HL-60 (cell line): ENCODE results near the gene TOMM40L.
"Not testable (repeated sequence)": the region's sequence is repeated elsewhere in the genome, so short reads cannot be mapped to it uniquely, and the experiment has no call there.

Experiments used
- DNase-seq, 2 experiments: peaks; one replicate each; pipeline ENCODE4 v3.0.0-alpha.2; 2010 to 2020; ENCODE audit warnings: low read depth in 1 of 2, low spot score in 1 of 2
- H3K27ac ChIP-seq: fragments of 250-450 bp; sonication (Bioruptor Pico); replicated peaks from 2 replicates; pipeline ENCODE4 v1.5.1; 2020; ENCODE audit warnings: mild to moderate bottlenecking, moderate library complexity
- H3K27me3 ChIP-seq: fragments of 250-450 bp; sonication (Bioruptor Pico); 2 replicates; pipeline ENCODE4 v1.5.1; 2021; ENCODE audit warnings: mild to moderate bottlenecking, moderate library complexity; ENCODE audit not compliant: insufficient read depth, poor library complexity, severe bottlenecking
- H3K4me3 ChIP-seq: replicated peaks from 2 replicates; pipeline ENCODE4 v1.5.1; 2011; ENCODE audit warnings: mild to moderate bottlenecking, control low read depth, low read length; ENCODE audit not compliant: insufficient read depth
- GABPA ChIP-seq: IDR thresholded peaks from 2 replicates; pipeline ENCODE4 v1.6.1; 2012; ENCODE audit warnings: low read depth
- POLR2AphosphoS5 ChIP-seq: IDR thresholded peaks from 2 replicates; pipeline ENCODE4 v1.6.1; 2012; ENCODE audit warnings: low read depth
- SPI1 ChIP-seq: IDR thresholded peaks from 2 replicates; pipeline ENCODE4 v1.6.1; 2012; ENCODE audit warnings: low read depth, mild to moderate bottlenecking, borderline replicate concordance
- TF ChIP-seq, protein P1 (sequence below): IDR thresholded peaks from one replicate; pipeline ENCODE4 v1.5.1; 2011; ENCODE audit warnings: low read length, control low read depth, inconsistent platforms; ENCODE audit not compliant: insufficient read depth
- TF ChIP-seq, protein P2 (sequence below): IDR thresholded peaks from 2 replicates; pipeline ENCODE4 v1.6.1; 2012; ENCODE audit warnings: low read depth; ENCODE audit not compliant: insufficient replicate concordance

The TOMM40L gene

DNA sequence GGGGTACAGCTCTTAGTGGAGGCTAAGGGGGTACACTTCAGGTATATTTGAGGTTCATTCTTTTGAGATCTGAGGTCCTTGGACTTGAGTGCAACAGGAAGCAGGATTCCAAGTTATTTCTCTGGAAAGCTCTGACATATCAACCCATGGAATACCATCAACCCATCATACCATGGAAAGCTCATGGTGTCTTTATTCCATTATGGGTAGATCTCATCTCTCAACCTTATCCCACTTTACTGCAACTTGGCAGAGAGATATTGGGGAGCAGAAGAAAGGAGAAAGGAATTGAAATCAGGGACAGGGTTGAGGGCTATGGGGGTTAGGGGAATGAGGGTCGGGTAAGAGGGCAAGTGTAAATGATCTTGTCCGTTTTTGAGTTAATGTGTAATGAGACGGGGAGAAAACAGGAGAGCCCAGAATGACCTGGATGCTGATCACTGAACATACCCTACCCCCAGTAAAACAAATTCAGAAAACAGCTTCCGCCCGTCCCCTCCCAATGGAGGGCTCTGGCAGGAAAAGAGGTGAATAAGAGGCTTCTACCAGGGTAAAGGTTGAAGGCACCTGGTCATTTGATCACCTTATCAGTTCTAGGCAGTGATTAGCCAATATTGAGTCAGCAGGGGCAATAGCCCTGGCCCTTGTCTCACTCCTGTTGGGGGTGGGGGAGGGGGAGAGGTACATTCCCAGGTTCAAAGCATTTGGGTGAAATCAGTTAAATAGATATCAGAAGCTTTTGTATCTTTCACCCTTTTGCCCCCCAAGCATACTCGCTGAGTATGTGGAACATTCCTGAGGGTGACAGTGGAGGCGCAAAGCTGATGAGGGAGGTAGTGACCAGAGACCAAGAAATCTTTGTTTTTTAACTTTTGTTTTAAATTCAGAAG, 1.8 kb upstream of the TOMM40L start:
- Histone ChIP-seq H3K27ac (no peak overlapping the region), H3K4me3 (no peak overlapping the region), H3K27me3 (no peaks in the 10 kb centered on the region)
- TF ChIP-seq GABPA = no peak
- TF ChIP-seq, protein P1, sequence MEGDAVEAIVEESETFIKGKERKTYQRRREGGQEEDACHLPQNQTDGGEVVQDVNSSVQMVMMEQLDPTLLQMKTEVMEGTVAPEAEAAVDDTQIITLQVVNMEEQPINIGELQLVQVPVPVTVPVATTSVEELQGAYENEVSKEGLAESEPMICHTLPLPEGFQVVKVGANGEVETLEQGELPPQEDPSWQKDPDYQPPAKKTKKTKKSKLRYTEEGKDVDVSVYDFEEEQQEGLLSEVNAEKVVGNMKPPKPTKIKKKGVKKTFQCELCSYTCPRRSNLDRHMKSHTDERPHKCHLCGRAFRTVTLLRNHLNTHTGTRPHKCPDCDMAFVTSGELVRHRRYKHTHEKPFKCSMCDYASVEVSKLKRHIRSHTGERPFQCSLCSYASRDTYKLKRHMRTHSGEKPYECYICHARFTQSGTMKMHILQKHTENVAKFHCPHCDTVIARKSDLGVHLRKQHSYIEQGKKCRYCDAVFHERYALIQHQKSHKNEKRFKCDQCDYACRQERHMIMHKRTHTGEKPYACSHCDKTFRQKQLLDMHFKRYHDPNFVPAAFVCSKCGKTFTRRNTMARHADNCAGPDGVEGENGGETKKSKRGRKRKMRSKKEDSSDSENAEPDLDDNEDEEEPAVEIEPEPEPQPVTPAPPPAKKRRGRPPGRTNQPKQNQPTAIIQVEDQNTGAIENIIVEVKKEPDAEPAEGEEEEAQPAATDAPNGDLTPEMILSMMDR = no peak
- DNase-seq = no peak

DNA sequence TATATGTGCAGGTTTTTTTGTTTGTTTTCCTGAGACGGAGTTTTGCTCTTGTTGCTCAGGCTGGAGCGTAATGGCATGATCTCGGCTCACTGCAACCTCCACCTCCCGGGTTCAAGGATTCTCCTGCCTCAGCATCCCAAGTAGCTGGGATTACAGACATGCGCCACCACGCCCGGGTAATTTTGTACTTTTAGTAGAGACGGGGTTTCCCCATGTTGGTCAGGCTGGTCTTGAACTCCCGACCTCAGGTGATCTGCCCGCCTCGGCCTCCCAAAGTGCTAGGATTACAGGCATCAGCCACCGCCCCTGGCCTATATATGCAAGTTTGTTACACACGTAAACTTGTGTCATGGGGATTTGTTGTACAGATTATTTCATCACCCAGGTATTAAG, 1.2 kb upstream of the TOMM40L start:
- H3K27ac ChIP-seq = peak overlapping the region; percentile 24; the same call in 1 of the 2 replicates
- H3K27me3 ChIP-seq, H3K4me3 ChIP-seq, DNase-seq: not testable (repeated sequence)

DNA sequence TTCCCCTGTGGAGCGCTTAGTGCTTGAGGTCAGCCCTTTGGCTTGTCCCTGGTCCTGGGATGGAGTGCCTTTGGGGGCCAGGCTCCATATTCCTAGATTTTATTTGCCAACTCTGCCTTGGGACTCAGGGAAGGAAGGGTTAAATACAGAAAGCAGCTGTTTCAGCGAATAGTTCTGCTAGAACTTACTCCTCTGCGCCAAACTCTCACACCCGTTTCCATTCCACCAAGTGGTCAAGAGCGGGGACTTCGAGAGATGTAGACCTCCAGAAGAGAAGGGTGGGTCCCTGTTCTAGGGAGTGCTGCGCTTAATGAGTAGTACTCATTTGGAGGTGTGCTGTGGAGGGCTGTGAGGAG, 704 bp upstream of the TOMM40L start:
- H3K4me3 ChIP-seq = no peak overlapping the region
- TF ChIP-seq SPI1 = no peak
- TF ChIP-seq, protein P2, sequence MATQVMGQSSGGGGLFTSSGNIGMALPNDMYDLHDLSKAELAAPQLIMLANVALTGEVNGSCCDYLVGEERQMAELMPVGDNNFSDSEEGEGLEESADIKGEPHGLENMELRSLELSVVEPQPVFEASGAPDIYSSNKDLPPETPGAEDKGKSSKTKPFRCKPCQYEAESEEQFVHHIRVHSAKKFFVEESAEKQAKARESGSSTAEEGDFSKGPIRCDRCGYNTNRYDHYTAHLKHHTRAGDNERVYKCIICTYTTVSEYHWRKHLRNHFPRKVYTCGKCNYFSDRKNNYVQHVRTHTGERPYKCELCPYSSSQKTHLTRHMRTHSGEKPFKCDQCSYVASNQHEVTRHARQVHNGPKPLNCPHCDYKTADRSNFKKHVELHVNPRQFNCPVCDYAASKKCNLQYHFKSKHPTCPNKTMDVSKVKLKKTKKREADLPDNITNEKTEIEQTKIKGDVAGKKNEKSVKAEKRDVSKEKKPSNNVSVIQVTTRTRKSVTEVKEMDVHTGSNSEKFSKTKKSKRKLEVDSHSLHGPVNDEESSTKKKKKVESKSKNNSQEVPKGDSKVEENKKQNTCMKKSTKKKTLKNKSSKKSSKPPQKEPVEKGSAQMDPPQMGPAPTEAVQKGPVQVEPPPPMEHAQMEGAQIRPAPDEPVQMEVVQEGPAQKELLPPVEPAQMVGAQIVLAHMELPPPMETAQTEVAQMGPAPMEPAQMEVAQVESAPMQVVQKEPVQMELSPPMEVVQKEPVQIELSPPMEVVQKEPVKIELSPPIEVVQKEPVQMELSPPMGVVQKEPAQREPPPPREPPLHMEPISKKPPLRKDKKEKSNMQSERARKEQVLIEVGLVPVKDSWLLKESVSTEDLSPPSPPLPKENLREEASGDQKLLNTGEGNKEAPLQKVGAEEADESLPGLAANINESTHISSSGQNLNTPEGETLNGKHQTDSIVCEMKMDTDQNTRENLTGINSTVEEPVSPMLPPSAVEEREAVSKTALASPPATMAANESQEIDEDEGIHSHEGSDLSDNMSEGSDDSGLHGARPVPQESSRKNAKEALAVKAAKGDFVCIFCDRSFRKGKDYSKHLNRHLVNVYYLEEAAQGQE = no peak
- H3K27ac ChIP-seq = peak overlapping the region; percentile 24
- no peaks in the 10 kb centered on the region for H3K27me3 ChIP-seq
- no peak for DNase-seq

DNA sequence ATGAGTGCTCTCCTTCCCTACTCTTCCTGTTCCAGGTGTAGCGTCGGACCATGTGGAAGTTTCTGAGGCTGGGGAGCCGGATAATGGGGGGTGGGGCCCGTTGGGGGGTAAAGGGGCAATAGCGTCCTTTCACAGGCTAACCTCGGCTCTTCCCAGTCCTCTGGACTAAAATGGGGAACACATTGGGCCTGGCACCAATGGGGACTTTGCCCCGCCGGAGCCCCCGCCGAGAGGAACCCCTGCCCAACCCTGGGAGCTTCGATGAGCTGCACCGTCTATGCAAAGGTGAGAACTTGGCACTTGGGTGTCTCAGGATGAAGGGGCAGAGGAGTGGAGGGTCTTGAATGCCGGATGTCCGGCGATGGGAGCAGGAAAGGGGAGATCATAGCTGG, 456 bp downstream of the TOMM40L start:
- peak overlapping the region; percentile 73 for H3K27ac ChIP-seq
- DNase-seq = no peak
- H3K27me3 ChIP-seq = no peaks in the 10 kb centered on the region
- no peak for TF ChIP-seq SPI1
- TF ChIP-seq, protein P2 = no peak
- H3K4me3 ChIP-seq = peak overlapping the region; percentile 86

DNA sequence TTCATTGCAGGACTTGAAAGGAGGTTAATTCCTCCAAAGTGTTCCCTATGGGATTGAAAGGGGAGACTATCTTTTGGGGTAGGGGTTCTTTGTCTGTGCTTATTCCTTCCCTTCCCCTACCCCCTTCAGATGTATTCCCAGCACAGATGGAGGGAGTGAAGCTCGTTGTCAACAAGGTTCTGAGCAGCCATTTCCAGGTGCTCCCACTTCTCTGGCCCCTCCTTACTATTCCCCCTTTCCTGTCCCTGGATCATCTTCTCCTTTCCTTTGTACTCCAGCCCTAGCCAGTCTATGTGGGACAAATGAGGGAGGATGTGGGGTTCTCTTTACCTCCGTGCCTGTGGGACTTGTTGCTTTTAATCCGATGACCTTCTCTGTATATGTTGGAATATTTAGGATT, 899 bp downstream of the TOMM40L start:
- H3K27me3 ChIP-seq = no peaks in the 10 kb centered on the region
- no peak for DNase-seq
- H3K4me3 ChIP-seq = peak overlapping the region; percentile 86
- H3K27ac ChIP-seq = peak overlapping the region; percentile 73
- TF ChIP-seq SPI1 (no peak), GABPA (no peak), POLR2AphosphoS5 (no peak)
- TF ChIP-seq, protein P1 = no peak
- TF ChIP-seq, protein P2 = no peak
